ENCODE results near the gene ALG8.

GRCh38 chr11:78082146-78082545, 57.3 kb downstream of the ALG8 start:
- TF ChIP-seq POLR2A (IDR thresholded peaks at IDR 0.05; ENCODE audit: low read length) (no peak), GATA1 (IDR thresholded peaks at IDR 0.05; ENCODE audit: low read depth, low read length) (no peak)
